GM18507 (cell line): ENCODE results near the gene CGNL1.

Experiments used
- DNase-seq: peaks from one replicate; pipeline ENCODE4 v3.0.0; 2011; ENCODE audit warnings: low read depth; ENCODE audit not compliant: insufficient read length; ENCODE audit errors: extremely low spot score
- FAIRE-seq: peaks from 2 replicates; lab custom pipeline; 2011; peaks lifted over from hg19 to GRCh38; lab: Jason Lieb, UNC

Gene CGNL1

DNA sequence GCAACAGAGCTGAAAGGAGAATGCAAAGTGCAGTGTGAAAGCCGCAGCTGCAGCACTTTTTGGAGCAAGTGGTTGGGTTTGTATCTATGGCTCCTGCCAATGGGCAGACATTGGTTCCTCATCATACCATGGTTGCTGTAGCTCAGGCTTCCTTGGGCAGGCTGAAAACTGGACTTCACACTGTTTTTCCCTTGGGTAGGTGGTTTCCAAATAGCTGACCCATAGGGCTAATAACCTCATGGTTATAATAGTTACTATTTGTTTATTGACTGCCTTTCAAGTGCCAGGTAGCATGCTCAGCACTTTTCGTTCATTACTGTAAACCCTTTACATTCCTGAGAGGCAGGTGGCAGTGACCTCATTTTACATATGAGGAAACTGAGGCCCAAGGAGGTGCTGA lies 4.5 kb downstream of the CGNL1 start:
- FAIRE-seq (no peak), DNase-seq (no peak)

DNA sequence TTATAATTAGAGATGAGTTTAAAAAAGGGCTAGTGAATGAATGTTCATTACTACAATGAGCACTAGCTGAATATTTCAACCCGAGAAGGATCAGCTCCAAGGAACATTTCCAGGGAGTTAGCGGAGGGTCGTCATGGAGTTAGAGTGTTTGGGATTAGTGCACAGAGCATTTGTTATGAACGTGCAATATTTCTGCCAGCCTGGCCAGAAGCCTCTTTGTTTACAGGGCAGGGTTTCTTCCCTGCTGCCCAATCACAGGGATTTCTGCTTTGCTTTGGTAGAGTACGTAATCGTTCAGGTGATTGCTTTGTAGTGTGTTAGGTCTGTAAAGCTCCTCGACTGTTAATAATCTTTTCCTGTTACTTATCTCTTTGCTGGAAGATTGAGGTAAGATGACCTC lies 5.9 kb downstream of the CGNL1 start:
- DNase-seq (no peak), FAIRE-seq (no peak)

DNA sequence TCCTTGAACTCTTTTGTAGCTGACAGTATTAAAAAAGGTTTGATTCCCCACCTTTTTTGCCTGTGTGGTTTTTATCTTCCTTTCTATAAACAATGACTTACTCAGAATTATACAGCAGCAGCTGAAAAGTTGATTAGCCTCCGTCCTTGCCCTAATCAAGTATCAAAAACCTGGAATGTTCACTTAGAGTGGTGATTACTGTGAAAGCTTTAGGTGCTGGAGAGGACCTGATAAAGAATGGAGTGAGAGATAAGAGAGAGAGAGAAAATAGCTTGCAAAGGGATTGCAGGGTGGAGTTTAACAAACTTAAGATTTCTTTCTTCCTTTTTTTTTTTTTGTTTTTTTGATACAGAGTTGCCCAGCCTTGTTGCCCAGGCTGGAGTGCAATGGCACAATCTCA lies 6.7 kb downstream of the CGNL1 start:
- FAIRE-seq = no peak
- no peak for DNase-seq

DNA sequence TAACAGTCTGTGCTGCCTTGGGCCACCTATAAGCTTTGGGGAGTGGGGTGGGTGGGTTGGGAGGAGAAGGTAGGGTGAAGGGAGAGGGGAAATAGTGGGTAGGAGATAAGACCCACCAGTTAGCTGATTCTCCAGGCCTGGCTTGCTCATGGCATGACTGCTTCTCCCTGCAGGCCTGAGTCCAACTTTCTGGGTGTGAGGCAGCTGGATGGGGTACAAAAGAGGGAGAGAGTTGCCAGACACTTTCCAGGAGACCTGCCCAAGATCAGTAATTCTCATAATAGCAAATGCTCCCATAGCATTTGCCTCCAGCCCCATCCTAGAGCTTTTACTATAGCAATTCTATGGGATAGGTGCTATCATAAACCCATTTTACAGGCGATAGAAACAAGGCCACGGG lies 7.7 kb downstream of the CGNL1 start:
- no peak for FAIRE-seq

DNA sequence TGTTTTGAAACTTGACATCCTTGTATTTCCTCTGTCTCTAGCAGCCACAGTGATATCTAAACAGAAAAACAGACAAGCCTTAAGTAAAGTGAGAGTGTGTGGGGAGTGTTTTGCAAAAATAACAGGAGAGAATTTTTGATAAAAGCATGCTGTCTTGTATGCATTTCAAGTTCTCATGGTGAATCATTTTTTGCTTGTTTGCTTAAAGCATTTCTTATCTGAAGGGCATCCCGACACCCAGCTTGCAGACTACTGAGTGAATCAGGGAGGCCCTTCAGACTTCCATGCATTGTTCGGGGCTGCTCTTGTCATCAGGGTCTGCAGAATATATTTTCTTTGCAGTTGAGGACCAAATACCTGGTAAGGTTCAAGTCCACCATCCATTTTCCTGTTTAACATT lies 8.5 kb downstream of the CGNL1 start:
- FAIRE-seq (no peak), DNase-seq (no peak)

More for the DNA sequence above, 7.7 kb downstream of the CGNL1 start:
- DNase-seq = no peak

DNA sequence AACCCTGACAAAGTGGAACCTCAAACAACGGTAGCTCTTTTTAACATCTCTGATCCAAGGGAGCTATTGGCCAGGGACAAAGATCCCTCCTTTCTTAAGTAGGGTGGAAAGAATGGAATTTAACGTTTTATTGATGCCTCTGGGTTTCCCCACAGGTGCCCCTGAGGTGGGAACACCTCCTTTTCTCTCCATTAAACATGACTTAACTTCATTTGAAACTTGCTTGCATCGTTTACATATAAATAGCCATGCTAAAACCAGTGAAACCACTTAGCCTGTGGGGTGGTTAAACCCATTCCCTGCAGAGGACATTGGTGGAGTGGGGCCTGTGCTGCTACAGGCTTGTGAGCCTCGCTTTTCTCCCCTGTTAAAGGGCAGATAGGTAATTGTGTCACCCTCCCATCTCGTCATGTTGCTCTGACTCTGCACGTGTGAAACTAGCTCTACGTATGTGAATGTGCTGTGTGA lies 9.7 kb downstream of the CGNL1 start:
- DNase-seq (no peak), FAIRE-seq (no peak)

DNA sequence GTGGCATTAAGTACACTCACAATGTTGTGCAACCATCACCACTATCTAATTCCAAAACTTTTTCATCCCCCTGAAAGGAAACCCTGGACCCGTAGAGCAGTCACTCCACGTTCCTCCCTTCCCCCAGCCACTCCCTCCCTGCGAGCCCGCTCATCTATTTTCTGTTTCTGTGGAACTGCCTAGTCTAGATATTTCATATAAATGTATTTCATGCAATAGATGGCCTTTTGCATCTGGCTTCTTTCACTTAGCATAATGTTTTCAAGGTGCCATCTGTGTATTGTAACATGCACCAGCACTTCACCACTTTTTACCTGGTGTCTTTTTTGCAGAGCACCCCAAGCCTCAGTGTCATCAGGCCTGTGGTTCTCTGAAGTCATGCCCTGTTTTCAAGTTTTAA lies 10.7 kb downstream of the CGNL1 start:
- DNase-seq (no peak), FAIRE-seq (no peak)

DNA sequence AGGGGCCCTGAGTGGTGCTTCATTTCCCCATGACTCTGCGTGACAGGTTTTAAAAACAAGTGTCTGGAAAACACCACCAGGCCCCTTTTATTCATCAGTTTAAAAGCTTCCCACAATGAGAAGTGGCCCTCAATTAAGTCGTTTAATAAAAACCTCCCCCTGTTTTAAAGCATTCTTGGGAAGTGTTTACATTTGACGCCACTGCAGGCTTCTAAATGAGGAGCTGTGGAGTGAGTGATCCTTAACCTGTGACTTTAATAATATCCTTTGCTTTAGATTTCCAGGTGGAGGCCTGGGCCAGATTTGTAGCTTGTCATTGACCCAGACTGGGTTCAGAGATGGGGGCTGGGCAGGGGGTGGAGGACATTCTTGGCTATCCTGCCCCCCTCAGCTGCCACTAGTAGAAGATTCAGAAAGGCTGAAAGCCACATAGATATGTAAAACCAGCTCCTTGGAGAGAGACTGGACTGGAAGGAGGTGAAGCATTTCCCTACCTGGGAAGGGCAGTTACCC lies 11.3 kb downstream of the CGNL1 start:
- no peak for FAIRE-seq
- DNase-seq = no peak

DNA sequence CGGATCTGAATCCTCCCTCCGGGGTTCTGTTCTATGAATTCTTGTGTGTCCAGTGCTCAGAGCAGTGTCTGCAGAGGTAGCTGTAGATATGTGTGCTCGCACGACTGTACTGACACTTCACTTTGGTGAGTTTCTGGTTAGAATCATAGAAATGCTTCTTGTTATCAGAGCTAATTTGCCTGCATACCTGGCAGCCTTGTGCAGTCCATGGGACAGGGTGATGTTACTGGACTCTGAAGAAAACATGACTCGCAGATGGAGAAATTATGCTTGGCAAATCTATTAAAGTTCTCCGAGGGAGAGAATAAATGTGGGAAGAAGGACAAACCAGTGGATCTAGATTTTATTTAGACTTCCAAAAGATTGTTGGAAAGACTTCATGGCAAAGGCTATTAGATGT lies 12.2 kb downstream of the CGNL1 start:
- DNase-seq (no peak), FAIRE-seq (no peak)

DNA sequence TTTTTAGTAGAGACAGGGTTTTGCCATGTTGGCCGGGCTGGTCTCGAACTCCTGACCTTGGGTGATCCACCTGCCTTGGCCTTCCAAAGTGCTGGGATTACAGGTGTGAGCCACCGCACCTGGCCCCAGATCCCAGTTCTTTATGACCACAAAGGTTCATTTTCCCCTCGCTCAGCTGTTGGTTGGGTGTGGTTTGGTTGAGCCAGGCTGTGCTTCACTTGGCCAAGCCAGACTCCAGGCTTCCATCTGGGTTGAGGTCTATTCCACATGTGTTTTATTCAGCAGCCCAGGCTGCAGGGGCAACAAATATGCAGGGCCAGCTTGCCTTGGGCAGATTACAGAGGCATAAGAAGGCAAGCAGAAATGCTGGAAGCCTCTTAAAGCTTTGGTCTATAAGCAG lies 13.7 kb downstream of the CGNL1 start:
- FAIRE-seq (no peak), DNase-seq (no peak)

DNA sequence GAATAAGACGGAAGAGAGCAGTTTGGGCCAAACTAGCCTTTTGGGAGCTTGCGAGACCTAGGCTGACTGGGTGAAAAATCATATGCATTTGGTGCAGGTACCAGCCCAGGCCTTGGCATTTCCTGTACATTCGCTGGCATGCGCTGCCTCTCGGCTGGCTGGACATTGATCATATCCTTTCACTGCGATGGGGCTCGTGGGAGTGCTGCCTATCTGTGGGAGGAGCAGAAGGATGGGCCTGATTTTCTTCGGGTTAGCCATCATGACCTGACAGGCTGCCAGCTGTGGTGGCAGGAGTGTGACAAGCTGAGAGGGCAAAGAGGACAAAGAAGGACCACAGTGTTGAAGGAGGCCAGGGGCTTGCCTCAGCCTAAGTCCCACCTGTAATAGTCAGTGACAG lies 14.3 kb downstream of the CGNL1 start:
- FAIRE-seq = no peak
- no peak for DNase-seq

DNA sequence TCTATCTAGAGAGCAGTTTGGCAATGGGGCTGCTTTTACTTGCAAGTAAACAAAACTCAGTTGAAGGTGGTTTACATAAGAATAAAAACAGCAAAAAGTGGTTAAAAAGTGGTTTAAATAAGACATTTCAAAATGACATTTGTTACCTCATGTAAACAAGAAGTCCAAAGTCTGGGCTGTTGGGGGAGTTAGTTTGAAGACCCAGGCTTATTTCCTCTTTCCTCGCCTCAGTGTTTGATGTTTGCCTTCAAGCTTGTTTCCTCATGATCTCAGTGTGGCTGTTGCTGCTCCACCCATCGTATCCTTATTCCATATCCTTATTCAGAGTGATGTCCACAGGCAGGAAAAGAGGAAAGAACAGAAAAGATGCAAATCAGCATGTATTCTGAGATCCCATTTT lies 15.2 kb downstream of the CGNL1 start:
- FAIRE-seq (no peak), DNase-seq (no peak)

DNA sequence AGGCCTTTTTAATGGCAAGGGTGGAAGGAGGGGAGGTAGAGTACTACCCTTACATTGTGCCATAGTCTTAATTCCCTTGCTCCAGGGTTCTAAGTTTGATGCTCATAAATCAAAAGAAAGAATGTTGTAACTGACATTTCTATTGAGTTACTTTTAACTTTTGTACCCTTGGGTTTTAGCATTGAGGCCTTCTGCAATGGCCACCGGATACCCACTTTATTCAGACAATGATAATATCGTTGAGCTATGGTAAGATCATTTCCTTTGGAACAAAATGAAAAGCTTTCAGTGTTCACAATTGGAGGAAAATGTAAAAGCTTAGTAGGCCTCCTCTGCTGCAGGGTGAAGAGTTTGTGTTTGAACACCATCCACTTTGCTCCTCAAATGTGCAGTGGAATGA lies 16.8 kb downstream of the CGNL1 start:
- FAIRE-seq = no peak
- no peak for DNase-seq

DNA sequence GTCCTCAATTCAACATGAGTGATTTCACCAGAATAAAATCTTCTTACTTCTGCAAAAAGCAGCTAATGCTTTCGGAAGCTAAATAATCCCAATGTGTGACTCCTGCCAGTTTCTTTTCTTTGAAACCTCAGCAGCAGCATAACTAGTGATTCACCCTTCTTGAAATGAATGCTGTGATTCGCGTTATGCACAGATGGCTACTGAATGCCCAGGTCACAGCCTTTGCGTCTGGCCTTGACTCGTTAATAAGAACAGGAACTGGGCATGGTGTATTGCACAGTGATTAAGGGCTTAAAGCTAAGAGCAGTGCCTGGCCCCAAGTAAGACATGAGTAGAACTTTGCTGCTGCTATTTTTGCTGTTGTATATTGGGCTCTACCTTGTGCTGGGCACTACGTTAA lies 19.0 kb downstream of the CGNL1 start:
- FAIRE-seq (peak; percentile 24), DNase-seq (no peak)

DNA sequence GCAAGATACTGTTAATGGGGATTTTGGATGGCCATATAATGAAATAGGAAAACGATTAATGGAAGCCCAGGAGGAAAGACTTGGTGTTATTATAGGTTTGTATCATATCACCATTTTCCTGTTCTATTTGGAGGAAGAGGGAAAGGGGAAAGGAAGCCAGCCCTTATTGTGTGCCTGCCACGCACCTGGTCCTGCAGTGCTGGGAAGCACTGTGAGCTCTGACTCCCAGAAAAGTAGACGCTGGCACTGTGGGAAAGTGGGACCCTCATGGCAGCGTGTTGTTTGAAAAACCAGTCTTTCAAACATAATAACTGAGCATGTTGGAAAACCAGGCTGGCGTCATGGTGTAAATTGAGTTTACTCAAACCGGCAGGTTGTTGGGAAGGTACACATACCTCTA lies 22.0 kb downstream of the CGNL1 start:
- DNase-seq (no peak), FAIRE-seq (no peak)

DNA sequence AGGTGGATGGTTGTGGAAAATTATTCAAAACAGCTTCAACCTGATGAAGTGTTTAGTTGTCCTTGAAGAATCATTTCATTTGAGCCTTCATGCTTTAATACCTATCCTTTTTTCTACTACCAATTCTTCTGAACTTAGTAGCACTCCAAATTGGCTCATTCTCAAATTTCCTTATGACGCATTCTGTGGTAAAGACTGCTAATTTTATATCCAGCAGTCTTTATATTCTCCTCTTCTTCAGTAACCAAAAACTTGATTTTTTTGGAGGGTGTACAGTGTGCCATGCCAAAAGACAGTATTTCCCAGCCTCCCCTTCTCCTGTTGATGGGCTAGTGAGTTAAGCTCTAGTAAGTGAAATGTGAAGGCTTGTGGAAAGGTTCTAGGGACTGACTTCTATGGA lies 25.2 kb downstream of the CGNL1 start:
- FAIRE-seq (no peak), DNase-seq (no peak)

DNA sequence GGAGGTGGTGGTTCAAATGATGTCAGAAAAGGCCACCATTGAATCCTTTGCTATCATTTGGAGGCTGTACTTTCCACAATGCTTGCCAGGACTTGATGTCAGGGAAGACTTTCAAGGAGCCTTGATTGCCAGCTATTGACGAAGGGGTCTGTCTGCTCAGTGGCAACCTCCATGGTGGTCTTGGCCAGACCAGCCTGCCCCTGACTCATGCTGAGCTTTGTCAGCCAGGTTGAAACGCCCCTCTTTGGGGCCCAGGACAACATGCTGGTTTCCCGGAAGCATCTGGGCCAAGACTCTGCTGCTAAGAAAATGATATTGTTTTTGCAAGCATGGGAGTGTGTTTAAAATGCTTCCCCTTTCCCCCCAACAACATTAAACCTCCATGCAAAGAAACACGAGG lies 26.7 kb downstream of the CGNL1 start:
- no peak for DNase-seq
- FAIRE-seq = no peak

DNA sequence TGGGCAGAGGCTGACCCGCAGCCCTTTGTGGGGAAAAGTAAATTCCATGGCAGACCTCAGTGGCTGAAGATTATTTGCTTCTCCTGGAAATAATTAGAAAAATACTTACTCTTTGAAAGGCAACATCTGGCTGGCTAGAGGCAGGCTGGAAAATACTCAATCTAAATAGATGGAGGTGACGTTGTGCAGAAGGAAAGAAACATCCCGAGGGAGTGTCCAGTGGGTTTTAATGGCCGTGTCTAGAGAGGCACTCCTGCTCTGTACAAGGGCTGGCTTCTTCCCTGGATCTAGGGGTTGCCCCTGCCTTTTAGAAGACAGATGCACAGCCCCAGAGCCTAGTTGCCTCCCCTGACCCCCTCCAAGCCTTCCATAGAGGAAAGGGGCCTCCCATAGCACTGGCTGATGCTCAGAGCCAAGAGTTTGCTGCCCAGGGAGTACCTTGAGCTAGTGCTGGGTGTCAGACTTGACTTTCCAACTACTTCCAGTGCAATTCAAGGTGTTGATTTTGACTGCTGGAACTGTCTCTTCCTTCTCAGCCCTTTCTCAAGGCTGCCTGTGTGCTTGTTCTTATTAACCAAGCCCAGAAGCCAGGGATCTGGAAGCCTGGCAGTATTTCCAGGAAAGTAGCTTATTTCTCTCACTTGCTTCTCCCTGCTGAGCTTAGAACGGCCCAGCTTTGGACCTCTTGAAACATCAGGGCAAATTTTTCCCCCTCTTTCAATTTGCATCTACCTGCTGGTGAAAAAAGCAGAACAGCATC lies 27.4 kb downstream of the CGNL1 start:
- FAIRE-seq (no peak), DNase-seq (no peak)

DNA sequence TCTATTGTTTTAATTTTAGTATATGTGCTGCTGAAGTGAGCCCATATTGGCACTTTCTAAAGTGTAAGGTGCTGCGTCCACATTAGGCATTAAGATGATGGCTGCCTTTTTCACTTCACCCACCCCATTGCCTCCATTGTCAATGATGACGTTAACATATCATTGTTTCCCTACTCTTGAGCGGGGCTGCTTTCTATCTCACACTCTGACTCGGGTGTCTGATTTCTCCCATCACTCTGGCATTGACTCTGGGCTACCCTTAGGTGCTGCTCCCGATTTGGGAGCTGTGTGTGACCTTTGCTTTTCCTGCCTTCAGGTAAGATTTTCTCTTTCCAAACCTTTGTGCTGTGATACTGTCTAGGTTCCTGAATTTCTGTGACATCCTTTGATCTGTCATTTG lies 28.8 kb downstream of the CGNL1 start:
- FAIRE-seq (no peak), DNase-seq (no peak)

DNA sequence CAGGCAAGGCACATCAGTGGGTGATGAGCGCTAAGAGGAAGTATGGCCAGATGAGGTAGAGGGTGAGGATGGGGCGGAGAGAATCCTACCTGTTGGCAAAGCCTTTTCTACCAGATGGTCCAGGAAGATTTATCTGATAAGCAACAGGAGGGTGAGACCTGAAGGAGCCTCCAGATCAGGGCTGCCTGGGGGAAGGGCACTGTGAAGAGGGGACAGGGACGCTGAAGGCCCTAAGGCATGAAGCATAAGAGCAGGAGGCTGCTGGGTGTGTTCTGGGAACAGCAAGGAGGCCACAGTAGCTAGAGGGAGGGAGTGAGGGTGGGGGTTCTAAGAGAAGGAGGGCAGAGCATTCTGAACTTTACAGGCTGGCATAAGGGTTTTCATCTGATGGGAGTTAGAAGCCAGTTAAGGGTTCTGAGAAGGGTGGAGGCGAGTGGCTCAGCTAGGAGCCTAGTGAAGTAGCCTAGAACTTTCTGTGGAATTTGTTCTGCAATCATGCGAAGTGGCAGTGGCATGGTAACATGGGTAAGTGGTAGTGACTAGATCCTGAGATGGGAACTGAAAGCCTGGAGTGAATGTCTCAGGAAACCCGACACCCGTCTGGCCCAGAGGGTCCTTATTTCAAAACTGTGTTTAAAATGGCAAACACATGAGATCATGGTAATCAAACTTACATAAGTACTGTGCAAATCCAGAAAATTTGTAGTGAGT lies 29.9 kb downstream of the CGNL1 start:
- DNase-seq (no peak), FAIRE-seq (no peak)

DNA sequence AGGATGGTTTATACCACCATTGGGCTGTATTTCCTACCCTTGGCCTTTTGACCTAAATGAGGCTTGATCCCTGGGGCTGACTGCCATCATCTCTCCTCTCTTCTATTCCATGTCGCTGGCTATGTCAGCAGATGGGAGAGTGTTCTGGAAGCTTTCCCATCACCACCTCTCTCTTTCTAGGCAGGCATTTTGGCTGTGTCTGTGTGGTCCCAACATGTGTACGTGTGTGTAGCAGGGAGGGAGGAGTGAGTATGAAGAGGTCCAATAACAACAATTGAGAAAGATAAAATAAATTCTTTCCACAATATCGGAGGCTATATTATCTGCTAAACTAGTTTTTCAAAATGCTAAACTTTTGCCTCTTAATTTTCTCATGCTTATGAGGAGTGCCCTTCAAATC lies 34.1 kb downstream of the CGNL1 start:
- FAIRE-seq = no peak
- no peak for DNase-seq
